GM19025 (cell line): ENCODE results near the gene RRP36.
A peak's percentile ranks its signal among the peaks of the same experiment; 100 is the strongest.
"Not testable (repeated sequence)": the region's sequence is repeated elsewhere in the genome, so short reads cannot be mapped to it uniquely, and the experiment has no call there.

ENCODE experiments used
- ATAC-seq: cut with Tn5 transposase; IDR thresholded peaks from one replicate; pipeline ENCODE4 v1.9.1; 2021; ENCODE audit warnings: mild to moderate bottlenecking, low read depth, moderate library complexity; ENCODE audit not compliant: unreplicated experiment

The RRP36 gene

GRCh38 chr6:43021270-43022047 is at the start of gene RRP36:
RRP36 (plus strand) TSS chr6:43021623; CDS start chr6:43021655, 32 bp downstream.
- no peak for ATAC-seq

GRCh38 chr6:42971746-42972327 is 49.6 kb upstream of the RRP36 start:
- ATAC-seq: no peak

GRCh38 chr6:42973926-42974325 is 47.5 kb upstream of the RRP36 start:
- ATAC-seq: no peak

- no peak for ATAC-seq
Measured at GRCh38 chr6:42974919-42975505, 46.4 kb upstream of the RRP36 start.

GRCh38 chr6:42978487-42978838 is 43.0 kb upstream of the RRP36 start:
- peak; percentile 29 for ATAC-seq

GRCh38 chr6:42978839-42979522 is 42.4 kb upstream of the RRP36 start, which contains the start of gene PEX6:
PEX6 (minus strand) TSS chr6:42979181; CDS start chr6:42979150, 31 bp downstream.
- peak; percentile 88 for ATAC-seq

- no peak for ATAC-seq
Measured at GRCh38 chr6:42979523-42980177, 41.8 kb upstream of the RRP36 start.

GRCh38 chr6:42981836-42982235 is 39.6 kb upstream of the RRP36 start:
- ATAC-seq: no peak

GRCh38 chr6:42984001-42984923 is 37.2 kb upstream of the RRP36 start, which contains the start of gene PPP2R5D:
PPP2R5D (plus strand) TSS chr6:42984570; CDS start chr6:42984678, 108 bp downstream.
- peak; percentile 96 for ATAC-seq

GRCh38 chr6:42984924-42985475 is 36.4 kb upstream of the RRP36 start:
- no peak for ATAC-seq

- no peak for ATAC-seq
Measured at GRCh38 chr6:42987533-42988451, 33.6 kb upstream of the RRP36 start.

- no peak for ATAC-seq
Measured at GRCh38 chr6:42988486-42989020, 32.9 kb upstream of the RRP36 start.

- ATAC-seq: no peak
Measured at GRCh38 chr6:42989923-42990322, 31.5 kb upstream of the RRP36 start.

- ATAC-seq: no peak
Measured at GRCh38 chr6:42993445-42993844, 28.0 kb upstream of the RRP36 start.

GRCh38 chr6:42996513-42996912 is 24.9 kb upstream of the RRP36 start:
- no peak for ATAC-seq

- ATAC-seq: not testable (repeated sequence)
Measured at GRCh38 chr6:42998205-42998604, 23.2 kb upstream of the RRP36 start.

- ATAC-seq: no peak
Measured at GRCh38 chr6:43001843-43002242, 19.6 kb upstream of the RRP36 start.

GRCh38 chr6:43005844-43006243 is 15.6 kb upstream of the RRP36 start:
- no peak for ATAC-seq
